GM23248 (cell line): ENCODE measurements around the gene PAK4. TPM values are rescaled to one million over a fixed set of nuclear protein-coding genes. Genes with fewer than 3 reads are reported as not detected.

Experiments used
- DNase-seq: peaks from one replicate; pipeline ENCODE4 v3.0.0-alpha.2; 2015
- H2AFZ ChIP-seq: fragments of 200-600 bp; sonication (generic); 2 replicates; pipeline ENCODE4 v1.6.1; 2016; ENCODE audit warnings: antibody characterized with exemption
- H3F3A ChIP-seq: fragments of 200-600 bp; sonication (generic); 2 replicates; pipeline ENCODE4 v1.6.1; 2016; ENCODE audit warnings: mild to moderate bottlenecking, antibody characterized with exemption, mixed run types; ENCODE audit not compliant: insufficient read depth
- H3K27ac ChIP-seq: fragments of 200-600 bp; sonication (generic); 2 replicates; pipeline ENCODE4 v1.5.1; 2016; ENCODE audit warnings: mild to moderate bottlenecking
- H3K27me3 ChIP-seq: fragments of 200-600 bp; sonication (generic); replicated peaks from 2 replicates; pipeline ENCODE4 v1.6.1; 2016; ENCODE audit warnings: mild to moderate bottlenecking; ENCODE audit not compliant: insufficient read depth
- H3K36me3 ChIP-seq: fragments of 200-600 bp; sonication (generic); 2 replicates; pipeline ENCODE4 v1.6.1; 2016; ENCODE audit warnings: low read depth, mild to moderate bottlenecking
- H3K4me1 ChIP-seq: fragments of 200-600 bp; sonication (generic); 2 replicates; pipeline ENCODE4 v1.6.1; 2016; ENCODE audit warnings: mild to moderate bottlenecking; ENCODE audit not compliant: insufficient read depth
- H3K4me2 ChIP-seq: fragments of 200-600 bp; sonication (generic); one replicate; pipeline ENCODE4 v1.6.1; 2016; ENCODE audit warnings: mild to moderate bottlenecking; ENCODE audit not compliant: unreplicated experiment
- H3K4me3 ChIP-seq: fragments of 200-600 bp; sonication (generic); 2 replicates; pipeline ENCODE4 v1.5.1; 2016; ENCODE audit warnings: mild to moderate bottlenecking
- H3K79me2 ChIP-seq: fragments of 200-600 bp; sonication (generic); 2 replicates; pipeline ENCODE4 v1.6.1; 2016; ENCODE audit warnings: mild to moderate bottlenecking; ENCODE audit not compliant: insufficient read depth
- H3K9ac ChIP-seq: fragments of 200-600 bp; sonication (generic); 2 replicates; pipeline ENCODE4 v1.6.1; 2016; ENCODE audit warnings: mild to moderate bottlenecking
- H3K9me2 ChIP-seq: fragments of 200-600 bp; sonication (generic); 2 replicates; pipeline ENCODE4 v1.6.1; 2016; ENCODE audit warnings: mixed run types, mild to moderate bottlenecking, moderate library complexity; ENCODE audit not compliant: insufficient read depth
- H3K9me3 ChIP-seq: fragments of 200-600 bp; sonication (generic); one replicate; pipeline ENCODE4 v1.6.1; 2017; ENCODE audit warnings: low read depth
- H4K20me1 ChIP-seq: fragments of 200-600 bp; sonication (generic); 2 replicates; pipeline ENCODE4 v1.6.0; 2016; ENCODE audit not compliant: insufficient read depth
- EZH2 ChIP-seq: fragments of 200-600 bp; sonication (generic); IDR thresholded peaks from 2 replicates; pipeline ENCODE4 v1.6.1; 2018; ENCODE audit warnings: antibody characterized with exemption, mild to moderate bottlenecking; ENCODE audit not compliant: insufficient read depth, poor library complexity, severe bottlenecking
- EZH2phosphoT487 ChIP-seq: fragments of 200-600 bp; sonication (generic); IDR thresholded peaks from 2 replicates; pipeline ENCODE4 v1.6.1; 2018; ENCODE audit warnings: antibody characterized with exemption, moderate library complexity, mild to moderate bottlenecking, low read depth; ENCODE audit not compliant: insufficient read depth
- WGBS, 2 experiments: methylation state at CpG; one replicate each; pipeline ENCODE4 v1.1.6; 2015 to 2017; ENCODE audit warnings: low lambda C conversion rate in 2 of 2, low coverage in 1 of 2; ENCODE audit errors: missing lambda C conversion rate in 2 of 2; 5-methylcytosine and 5-hydroxymethylcytosine counted together
- in situ Hi-C: fragments of 300-500 bp; cut with MboI; formaldehyde crosslinking; loops from 2 replicates; pipeline ENCODE4 v1.15.0; 2020
- polyA plus RNA-seq: library from polyadenylated mRNA; unstranded; fragments of >200 nt; fragmentation: Nextera tagmentation; extraction: Ambion mirVana; gene quantifications from 2 replicates; pipeline ENCODE4 v1.2.1, GENCODE V29; 2016
- total RNA-seq: library from RNA; depleted of rRNA; stranded (reverse); fragments of >200 nt; shearing (Covaris generic); gene quantifications from 2 replicates; pipeline ENCODE4 v1.2.3, GENCODE V29; 2014

Gene PAK4
- total and polyA plus RNA-seq, 2 experiments from 2014 or later: 10.9 to 20.1 TPM

DNA sequence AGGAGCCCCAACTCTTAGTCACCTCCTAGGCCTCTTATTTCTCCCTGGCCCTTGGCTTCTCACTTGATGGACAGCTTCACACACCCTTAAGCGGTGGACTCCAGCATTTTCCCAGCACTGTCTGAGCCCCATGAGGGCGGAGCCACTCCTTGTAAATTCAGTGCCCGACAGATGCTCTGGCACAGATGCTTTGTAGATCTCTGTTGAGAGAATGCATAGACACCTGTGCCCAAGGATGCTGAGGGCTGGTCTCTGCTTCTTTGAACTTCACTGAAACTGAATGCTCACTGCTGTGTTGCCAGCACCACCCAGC lies 75.2 kb downstream of the PAK4 start:
- no peaks in the 10 kb centered on the region for H3K9me3 ChIP-seq
- H3K9ac ChIP-seq: no peak overlapping the region
- TF ChIP-seq EZH2 (no peak), EZH2phosphoT487 (no peak)
- H3K4me1 ChIP-seq: no peaks in the 10 kb centered on the region; the same call in 1 of the 2 replicates
- no peaks in the 10 kb centered on the region for H3F3A ChIP-seq
- in situ Hi-C loops: no loop called here
- no peaks in the 10 kb centered on the region for H3K9me2 ChIP-seq
- peaks cover 57% of the 10 kb centered on the region for H3K27me3 ChIP-seq
- H4K20me1 ChIP-seq: no peaks in the 10 kb centered on the region
- H3K36me3 ChIP-seq: no peaks in the 10 kb centered on the region
- H3K79me2 ChIP-seq: no peaks in the 10 kb centered on the region
- no peak for DNase-seq
- no peak overlapping the region for H2AFZ ChIP-seq
- no peak overlapping the region for H3K27ac ChIP-seq
- 70 to 78% methylated on average over 3 of the region's 3 CpGs for WGBS, 2 experiments
- no peak overlapping the region for H3K4me2 ChIP-seq
- H3K4me3 ChIP-seq: no peak overlapping the region

DNA sequence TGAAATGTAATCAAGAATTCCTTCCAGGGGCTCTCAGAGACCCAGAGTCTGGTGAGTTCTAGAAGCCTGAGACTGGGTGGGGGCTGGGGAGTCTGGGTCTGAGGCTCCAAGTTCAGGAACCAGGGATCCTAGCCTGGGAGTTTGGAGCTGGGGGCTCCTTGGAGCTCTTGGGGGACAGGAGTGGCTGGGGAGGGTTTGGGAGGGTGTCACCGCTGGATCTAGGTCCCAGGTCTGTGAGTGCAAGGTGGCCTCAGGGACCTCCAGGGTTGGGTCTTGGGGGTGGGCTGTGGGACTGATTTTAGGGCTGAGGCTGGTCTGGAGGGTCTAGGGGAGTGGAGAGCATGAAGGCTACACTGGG lies 77.4 kb downstream of the PAK4 start:
- in situ Hi-C loops: no loop called here
- H3K9me3 ChIP-seq: no peaks in the 10 kb centered on the region
- DNase-seq: no peak
- no peaks in the 10 kb centered on the region for H3K36me3 ChIP-seq
- H3K27ac ChIP-seq: no peak overlapping the region
- H3K4me1 ChIP-seq: no peaks in the 10 kb centered on the region
- peaks cover 41% of the 10 kb centered on the region for H3K27me3 ChIP-seq
- H4K20me1 ChIP-seq: no peaks in the 10 kb centered on the region
- H3K4me2 ChIP-seq: no peak overlapping the region
- WGBS, 2 experiments: 94 to 100% methylated on average over 1 of the region's 1 CpG
- no peak overlapping the region for H2AFZ ChIP-seq
- H3K9me2 ChIP-seq: no peaks in the 10 kb centered on the region
- H3F3A ChIP-seq: no peaks in the 10 kb centered on the region
- H3K79me2 ChIP-seq: no peaks in the 10 kb centered on the region
- H3K9ac ChIP-seq: no peak overlapping the region
- TF ChIP-seq EZH2 (no peak), EZH2phosphoT487 (no peak)
- no peak overlapping the region for H3K4me3 ChIP-seq

DNA sequence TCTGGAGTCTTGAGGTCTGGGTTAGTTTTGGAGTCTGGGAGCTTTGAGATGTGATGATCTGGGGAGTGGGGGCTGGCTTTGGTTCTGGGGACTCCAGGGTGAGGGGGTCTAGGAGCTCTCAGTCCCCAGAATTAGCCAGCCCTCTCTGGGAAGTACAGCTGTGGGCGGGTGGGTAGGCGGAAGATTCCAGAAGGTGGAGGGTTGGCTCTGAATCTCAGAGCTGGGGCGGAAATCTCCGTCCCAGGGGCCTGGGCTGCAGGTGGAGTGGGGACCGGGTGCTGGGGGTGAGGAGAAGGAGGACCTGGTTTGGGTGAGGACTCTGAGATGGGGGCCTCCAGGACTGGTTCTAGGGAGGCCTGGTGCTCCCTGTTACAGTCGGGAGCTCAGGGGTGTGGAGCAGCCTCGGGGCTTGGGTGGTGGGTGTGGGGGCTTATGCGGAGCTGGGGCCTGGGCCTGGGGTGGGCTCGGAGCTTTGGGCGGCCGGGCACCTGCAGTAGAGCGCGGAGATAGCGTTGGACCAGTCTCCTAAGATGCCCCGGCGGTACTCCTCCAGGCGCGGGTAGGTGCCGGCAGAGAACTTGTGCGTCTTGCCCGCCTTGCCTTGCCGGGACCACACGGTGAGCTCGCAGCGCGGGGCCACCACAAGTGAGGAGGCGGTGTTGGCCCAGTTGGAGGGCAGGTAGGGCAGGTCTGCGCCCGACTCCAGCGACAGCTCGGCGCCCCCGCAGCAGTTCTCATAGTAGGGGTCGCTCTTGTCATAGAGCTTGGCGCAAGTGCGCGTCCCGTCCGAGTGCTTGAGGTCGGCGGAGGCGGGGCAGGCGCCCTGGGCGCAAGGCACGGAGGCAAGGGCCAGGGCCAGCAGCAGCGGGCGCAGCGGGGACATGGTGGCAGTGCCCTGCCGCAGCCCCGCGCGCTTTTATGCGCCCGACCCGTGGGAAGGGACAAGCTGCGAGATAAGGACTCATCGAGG lies 78.1 kb downstream of the PAK4 start, which contains the start of gene SYCN:
TSS of gene SYCN (minus strand) at position 892 of the 970 bp plus-strand sequence. CDS start at position 883, 9 bp downstream.
- H3K9me3 ChIP-seq: no peaks in the 10 kb centered on the region
- 16 to 19% methylated on average over 43 to 52 of the region's 57 CpGs for WGBS, 2 experiments
- H3K4me2 ChIP-seq: no peak within 1 kb of the TSS
- no peaks in the 10 kb centered on the region for H3K4me1 ChIP-seq
- H3F3A ChIP-seq: no peaks in the 10 kb centered on the region
- no peaks in the 10 kb centered on the region for H4K20me1 ChIP-seq
- no peaks in the 10 kb centered on the region for H3K36me3 ChIP-seq
- peaks cover 37% of the 10 kb centered on the region for H3K27me3 ChIP-seq
- H3K9ac ChIP-seq: no peak within 1 kb of the TSS
- no peak for TF ChIP-seq EZH2phosphoT487
- peak; percentile 61 for TF ChIP-seq EZH2
- no peaks in the 10 kb centered on the region for H3K79me2 ChIP-seq
- DNase-seq: no peak
- H3K27ac ChIP-seq: no peak within 1 kb of the TSS
- no peaks in the 10 kb centered on the region for H3K9me2 ChIP-seq
- H2AFZ ChIP-seq: no peak within 1 kb of the TSS
- H3K4me3 ChIP-seq: no peak within 1 kb of the TSS
- in situ Hi-C loops: no loop called here

DNA sequence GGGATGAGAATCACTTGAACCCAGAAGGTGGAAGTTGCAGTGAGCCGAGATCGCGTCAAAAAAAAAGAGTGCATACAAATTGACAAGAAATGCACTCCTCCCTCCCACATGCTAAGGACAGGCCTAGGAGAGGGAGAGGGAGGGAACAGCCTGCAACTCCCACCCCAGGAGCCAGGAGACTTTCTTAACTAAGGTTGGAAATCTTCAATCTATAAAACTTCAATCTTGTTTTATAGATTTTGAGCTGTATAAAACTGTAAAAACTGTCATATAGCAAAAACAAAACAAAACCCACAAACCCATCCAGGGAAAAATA lies 79.8 kb downstream of the PAK4 start:
- Histone ChIP-seq H3K79me2 (no peaks in the 10 kb centered on the region), H3K9me3 (no peaks in the 10 kb centered on the region), H3K4me2 (no peak overlapping the region), H3F3A (no peaks in the 10 kb centered on the region), H3K4me3 (no peak overlapping the region), H3K9ac (no peak overlapping the region), H3K4me1 (no peaks in the 10 kb centered on the region), H4K20me1 (no peaks in the 10 kb centered on the region), H2AFZ (no peak overlapping the region), H3K27me3 (peaks cover 43% of the 10 kb centered on the region), H3K9me2 (no peaks in the 10 kb centered on the region), H3K27ac (no peak overlapping the region), H3K36me3 (no peaks in the 10 kb centered on the region)
- WGBS, 2 experiments: 61 to 83% methylated on average over 3 of the region's 3 CpGs
- in situ Hi-C loops: no loop called here
- TF ChIP-seq EZH2 (no peak), EZH2phosphoT487 (no peak)
- DNase-seq: no peak

DNA sequence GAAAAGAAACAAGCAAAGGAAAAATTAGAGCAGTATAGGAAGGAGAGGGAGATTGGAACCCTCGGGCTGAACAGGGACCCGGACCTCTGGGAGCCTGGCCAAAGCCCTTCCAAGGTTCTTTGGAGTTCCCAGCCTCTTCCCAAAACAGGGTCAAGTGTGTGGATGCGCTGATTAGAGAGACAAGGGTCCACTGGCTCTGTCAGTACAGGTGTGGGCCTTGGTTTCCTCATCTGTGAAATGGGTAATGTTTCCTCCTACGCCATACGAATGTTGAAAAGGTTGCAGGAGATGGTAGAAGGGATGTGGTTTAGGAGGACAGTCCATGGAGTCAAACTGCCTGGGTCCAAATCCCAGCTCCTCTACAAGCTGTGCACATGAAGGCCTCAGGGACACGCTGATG lies 80.5 kb downstream of the PAK4 start:
- H3K36me3 ChIP-seq: no peaks in the 10 kb centered on the region
- no peak for DNase-seq
- H3K4me3 ChIP-seq: no peak overlapping the region
- WGBS, 2 experiments: 60 to 64% methylated on average over 6 of the region's 6 CpGs
- no peak overlapping the region for H3K4me2 ChIP-seq
- in situ Hi-C loops: no loop called here
- no peak overlapping the region for H3K27ac ChIP-seq
- H3K27me3 ChIP-seq: peaks cover 42% of the 10 kb centered on the region
- H3K9me3 ChIP-seq: no peaks in the 10 kb centered on the region
- H3K9ac ChIP-seq: no peak overlapping the region
- no peaks in the 10 kb centered on the region for H4K20me1 ChIP-seq
- no peaks in the 10 kb centered on the region for H3K9me2 ChIP-seq
- no peaks in the 10 kb centered on the region for H3F3A ChIP-seq
- no peak overlapping the region for H2AFZ ChIP-seq
- H3K79me2 ChIP-seq: no peaks in the 10 kb centered on the region
- TF ChIP-seq EZH2phosphoT487 (no peak), EZH2 (no peak)
- H3K4me1 ChIP-seq: no peaks in the 10 kb centered on the region
